LNCaP clone FGC (cell line): ENCODE measurements around the gene WNT7B.

Source experiments
- DNase-seq: peaks from one replicate; pipeline ENCODE4 v3.0.0-alpha.2; 2011; ENCODE audit warnings: low read depth
- H3K4me3 ChIP-seq: 2 replicates; pipeline ENCODE4 v1.5.1; 2011; ENCODE audit warnings: mild to moderate bottlenecking, low read depth, low read length, control low read depth
- TF ChIP-seq, protein P1 (sequence below): IDR thresholded peaks from 2 replicates; pipeline ENCODE4 v1.5.1; 2012; ENCODE audit warnings: mild to moderate bottlenecking; ENCODE audit not compliant: control insufficient read depth, insufficient read depth; ENCODE audit errors: extremely low read depth

WNT7B gene

DNA sequence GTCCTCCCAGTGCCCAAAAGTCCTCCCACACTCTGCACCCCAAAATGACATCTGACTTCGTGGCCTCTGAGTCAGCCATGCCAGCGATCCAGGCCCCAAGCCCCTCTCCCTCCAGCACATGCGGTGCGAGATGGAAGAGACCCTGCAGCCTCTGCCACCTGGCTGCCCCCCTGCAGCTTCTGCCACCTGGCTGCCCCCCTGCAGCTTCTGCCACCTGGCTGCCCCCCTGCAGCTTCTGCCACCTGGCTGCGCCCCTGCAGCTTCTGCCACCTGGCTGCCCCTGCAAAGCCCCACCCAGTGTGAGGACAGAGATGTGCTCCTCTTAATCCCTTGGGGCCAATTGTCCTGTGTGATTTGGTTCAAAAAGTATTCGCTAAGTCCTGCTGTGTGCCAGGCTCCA is 68.0 kb downstream of the WNT7B start:
- H3K4me3 ChIP-seq, result no peak overlapping the region
- TF ChIP-seq, protein P1, sequence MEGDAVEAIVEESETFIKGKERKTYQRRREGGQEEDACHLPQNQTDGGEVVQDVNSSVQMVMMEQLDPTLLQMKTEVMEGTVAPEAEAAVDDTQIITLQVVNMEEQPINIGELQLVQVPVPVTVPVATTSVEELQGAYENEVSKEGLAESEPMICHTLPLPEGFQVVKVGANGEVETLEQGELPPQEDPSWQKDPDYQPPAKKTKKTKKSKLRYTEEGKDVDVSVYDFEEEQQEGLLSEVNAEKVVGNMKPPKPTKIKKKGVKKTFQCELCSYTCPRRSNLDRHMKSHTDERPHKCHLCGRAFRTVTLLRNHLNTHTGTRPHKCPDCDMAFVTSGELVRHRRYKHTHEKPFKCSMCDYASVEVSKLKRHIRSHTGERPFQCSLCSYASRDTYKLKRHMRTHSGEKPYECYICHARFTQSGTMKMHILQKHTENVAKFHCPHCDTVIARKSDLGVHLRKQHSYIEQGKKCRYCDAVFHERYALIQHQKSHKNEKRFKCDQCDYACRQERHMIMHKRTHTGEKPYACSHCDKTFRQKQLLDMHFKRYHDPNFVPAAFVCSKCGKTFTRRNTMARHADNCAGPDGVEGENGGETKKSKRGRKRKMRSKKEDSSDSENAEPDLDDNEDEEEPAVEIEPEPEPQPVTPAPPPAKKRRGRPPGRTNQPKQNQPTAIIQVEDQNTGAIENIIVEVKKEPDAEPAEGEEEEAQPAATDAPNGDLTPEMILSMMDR, result no peak
- no peak for DNase-seq

DNA sequence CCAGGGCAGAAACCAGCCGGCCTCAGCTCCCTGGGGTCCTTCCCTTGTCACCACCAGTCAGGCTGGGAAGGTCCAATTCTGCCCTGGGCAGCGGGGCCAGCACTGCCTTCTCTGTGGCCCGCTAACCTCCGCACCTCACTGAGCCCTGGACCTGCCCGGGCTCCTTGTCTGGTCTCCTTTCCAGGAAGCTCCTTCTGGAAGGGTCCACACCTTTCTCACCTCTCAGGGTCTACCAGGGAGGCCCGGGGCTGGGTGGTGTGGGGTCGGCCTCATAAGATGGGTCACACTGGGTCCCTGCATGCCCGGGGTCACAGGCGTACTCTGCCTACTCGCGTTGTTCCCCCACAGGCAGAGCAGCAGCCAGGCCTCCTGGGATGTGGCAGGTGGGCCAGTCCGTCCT is 69.0 kb downstream of the WNT7B start:
- DNase-seq, result no peak
- TF ChIP-seq, protein P1, result no peak
- H3K4me3 ChIP-seq, result no peak overlapping the region

DNA sequence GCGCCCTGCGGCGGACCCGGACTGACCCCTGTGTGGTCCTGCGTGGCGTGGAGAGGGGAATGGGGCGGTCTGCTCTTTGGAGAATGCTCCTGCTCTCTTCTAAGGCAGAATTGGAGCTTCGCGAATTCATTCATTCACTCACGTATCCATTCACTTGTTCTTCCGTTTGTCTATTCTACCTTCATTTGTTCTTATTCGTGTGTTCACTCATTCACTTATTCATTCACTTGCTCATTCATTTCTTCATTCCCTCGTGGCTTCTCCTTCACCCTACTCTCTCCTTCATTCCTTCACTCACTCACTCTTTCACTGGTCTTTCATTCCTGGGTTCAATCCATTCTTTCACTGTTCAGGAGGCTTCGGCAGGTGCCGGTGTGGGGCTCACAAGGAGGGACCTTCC is 69.6 kb downstream of the WNT7B start:
- TF ChIP-seq, protein P1, result no peak
- no peak overlapping the region for H3K4me3 ChIP-seq
- DNase-seq, result no peak

DNA sequence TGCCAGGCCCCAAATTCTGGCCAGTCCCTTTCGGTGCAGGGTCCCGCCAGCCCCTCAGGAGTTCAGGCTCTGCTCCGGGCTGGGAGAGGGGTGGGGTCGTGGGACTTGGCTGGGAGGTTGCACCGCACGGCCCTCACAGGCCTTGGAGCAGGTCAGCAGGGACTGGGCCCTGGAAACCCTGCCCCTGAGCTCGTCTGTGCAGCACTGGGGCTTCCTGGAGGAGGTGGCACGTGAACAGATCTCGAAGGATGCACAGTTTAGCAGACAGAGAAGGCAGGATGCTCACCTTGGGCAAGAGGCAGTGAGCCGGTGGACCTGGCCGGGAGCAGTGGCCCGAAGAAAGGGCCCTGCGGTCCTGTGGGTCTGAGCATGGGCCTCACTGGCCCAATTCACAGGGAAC is 70.0 kb downstream of the WNT7B start:
- TF ChIP-seq, protein P1, result no peak
- DNase-seq, result no peak
- H3K4me3 ChIP-seq, result no peak overlapping the region

DNA sequence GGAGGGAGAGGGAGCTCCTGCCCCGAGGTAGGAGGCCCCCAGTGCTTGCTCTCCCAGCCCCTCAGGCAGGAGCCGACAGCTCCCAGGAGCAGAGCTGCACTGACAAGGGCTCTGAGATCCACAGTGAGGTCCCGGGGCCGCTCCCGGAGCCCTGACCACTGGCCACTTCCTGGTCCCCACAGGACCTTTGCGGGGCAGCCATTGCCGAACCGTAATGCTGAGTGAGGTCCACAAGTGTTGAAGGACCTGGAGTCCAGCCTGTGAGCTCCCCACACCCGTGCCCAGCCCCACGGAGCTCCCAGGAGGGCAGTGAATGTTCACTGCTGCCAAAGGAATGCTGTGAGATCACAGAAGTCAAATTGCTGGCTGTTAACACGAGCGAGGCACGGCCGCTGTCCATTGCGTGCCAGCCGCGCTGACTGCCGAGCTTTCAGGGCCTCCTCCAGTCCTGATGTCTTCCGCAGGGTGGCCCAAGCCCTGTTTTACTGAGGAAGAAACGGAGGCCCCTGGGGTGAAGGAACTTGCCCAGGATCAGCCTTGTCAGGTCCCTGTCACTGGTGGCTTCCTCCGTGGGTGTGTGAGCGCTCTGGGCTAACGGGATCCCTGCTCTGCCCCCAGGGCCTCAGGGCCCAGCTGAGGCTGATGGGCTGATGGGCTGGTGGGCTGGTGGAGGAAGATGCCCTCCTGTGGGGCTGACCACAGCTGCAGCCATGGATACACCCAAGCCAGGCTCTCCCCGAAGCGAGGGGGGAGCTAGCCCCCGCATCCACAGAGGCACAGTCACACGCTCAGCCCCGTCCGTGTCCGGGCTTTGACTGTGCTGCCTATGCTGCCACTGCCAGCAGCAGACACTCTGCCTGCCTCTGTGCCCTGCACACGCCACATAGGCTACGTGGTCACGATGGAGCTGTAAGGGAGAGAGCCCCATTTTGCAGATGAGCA is 70.8 kb downstream of the WNT7B start:
- TF ChIP-seq, protein P1, result no peak
- DNase-seq, result no peak
- H3K4me3 ChIP-seq, result no peak overlapping the region

DNA sequence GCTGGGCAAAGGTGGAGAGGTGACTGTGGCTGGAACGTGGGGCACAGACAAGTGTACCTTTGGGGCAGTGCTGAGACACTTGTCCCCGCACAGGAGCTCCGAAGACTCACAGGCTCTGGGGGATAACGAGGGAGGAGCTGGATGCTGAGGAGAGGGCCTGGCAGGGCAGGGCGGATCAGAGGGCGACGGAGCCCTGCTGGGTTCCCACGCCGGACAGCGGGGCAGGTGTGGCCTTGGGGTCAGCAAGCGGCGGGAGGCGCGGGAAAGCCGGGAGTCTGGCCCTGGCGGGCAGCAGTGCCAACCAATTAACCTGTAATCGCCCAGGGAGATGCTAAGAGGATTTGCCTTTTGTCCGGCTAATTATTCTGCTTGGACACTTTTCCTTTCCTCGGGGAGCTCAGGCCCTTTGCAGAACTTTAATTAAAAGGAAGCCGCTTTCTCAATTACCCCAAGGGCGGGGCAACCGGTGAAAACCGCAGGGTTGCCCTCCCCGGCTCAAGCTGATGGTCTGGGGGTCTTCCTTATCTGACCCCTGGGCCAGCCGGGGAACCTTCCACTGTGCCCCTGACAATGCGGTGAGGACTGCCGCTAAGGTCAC is 71.5 kb downstream of the WNT7B start:
- DNase-seq, result no peak
- no peak overlapping the region for H3K4me3 ChIP-seq
- TF ChIP-seq, protein P1, result no peak
